BE2C (cell line): ENCODE measurements around the gene APOLD1.
"Not testable (repeated sequence)": the region's sequence is repeated elsewhere in the genome, so short reads cannot be mapped to it uniquely, and the experiment has no call there.

Experiments used
- DNase-seq: peaks from one replicate; pipeline ENCODE4 v3.0.0-alpha.2; 2020
- H3K27me3 ChIP-seq: fragments of 250-450 bp; sonication (Bioruptor Pico); 2 replicates; pipeline ENCODE4 v1.5.1; 2020; ENCODE audit warnings: mild to moderate bottlenecking
- H3K36me3 ChIP-seq: fragments of 250-450 bp; sonication (Bioruptor Pico); 2 replicates; pipeline ENCODE4 v1.5.1; 2020; ENCODE audit warnings: mild to moderate bottlenecking
- H3K4me1 ChIP-seq: fragments of 250-450 bp; sonication (Bioruptor Pico); 2 replicates; pipeline ENCODE4 v1.5.1; 2020
- H3K4me3 ChIP-seq: 2 replicates; pipeline ENCODE4 v1.5.1; 2011; ENCODE audit warnings: low read depth, low read length
- H3K9me3 ChIP-seq: fragments of 250-450 bp; sonication (Bioruptor Pico); 2 replicates; pipeline ENCODE4 v1.5.1; 2020
- TF ChIP-seq, protein P1 (sequence below): IDR thresholded peaks from 2 replicates; pipeline ENCODE4 v1.5.1; 2012; ENCODE audit warnings: mild to moderate bottlenecking, low read depth, low read length

Gene APOLD1

DNA sequence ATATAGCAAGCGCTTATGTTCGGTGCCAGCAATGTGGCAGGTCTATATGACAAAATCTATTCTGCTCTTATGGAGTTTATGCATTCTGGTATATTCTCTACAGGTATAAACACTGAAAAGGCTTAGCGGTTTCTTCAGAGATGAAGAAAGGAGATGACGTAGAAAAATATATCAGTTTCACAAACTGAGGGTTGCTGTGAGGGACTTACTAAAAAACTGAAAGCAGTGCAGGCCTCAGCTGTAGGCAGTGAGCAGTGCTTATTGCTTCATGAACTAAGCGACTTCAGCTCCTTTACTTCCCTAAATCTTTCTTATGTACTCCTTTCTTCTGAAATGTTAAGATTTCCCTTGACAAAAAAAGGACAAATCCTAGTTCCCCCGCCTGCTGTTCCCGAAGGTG lies 32.2 kb downstream of the APOLD1 start:
- no peak for DNase-seq
- no peak overlapping the region for H3K4me3 ChIP-seq
- TF ChIP-seq, protein P1, sequence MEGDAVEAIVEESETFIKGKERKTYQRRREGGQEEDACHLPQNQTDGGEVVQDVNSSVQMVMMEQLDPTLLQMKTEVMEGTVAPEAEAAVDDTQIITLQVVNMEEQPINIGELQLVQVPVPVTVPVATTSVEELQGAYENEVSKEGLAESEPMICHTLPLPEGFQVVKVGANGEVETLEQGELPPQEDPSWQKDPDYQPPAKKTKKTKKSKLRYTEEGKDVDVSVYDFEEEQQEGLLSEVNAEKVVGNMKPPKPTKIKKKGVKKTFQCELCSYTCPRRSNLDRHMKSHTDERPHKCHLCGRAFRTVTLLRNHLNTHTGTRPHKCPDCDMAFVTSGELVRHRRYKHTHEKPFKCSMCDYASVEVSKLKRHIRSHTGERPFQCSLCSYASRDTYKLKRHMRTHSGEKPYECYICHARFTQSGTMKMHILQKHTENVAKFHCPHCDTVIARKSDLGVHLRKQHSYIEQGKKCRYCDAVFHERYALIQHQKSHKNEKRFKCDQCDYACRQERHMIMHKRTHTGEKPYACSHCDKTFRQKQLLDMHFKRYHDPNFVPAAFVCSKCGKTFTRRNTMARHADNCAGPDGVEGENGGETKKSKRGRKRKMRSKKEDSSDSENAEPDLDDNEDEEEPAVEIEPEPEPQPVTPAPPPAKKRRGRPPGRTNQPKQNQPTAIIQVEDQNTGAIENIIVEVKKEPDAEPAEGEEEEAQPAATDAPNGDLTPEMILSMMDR, result no peak
- peaks cover 48% of the 10 kb centered on the region for H3K36me3 ChIP-seq
- no peaks in the 10 kb centered on the region for H3K9me3 ChIP-seq
- H3K27me3 ChIP-seq, result no peaks in the 10 kb centered on the region
- no peaks in the 10 kb centered on the region for H3K4me1 ChIP-seq

DNA sequence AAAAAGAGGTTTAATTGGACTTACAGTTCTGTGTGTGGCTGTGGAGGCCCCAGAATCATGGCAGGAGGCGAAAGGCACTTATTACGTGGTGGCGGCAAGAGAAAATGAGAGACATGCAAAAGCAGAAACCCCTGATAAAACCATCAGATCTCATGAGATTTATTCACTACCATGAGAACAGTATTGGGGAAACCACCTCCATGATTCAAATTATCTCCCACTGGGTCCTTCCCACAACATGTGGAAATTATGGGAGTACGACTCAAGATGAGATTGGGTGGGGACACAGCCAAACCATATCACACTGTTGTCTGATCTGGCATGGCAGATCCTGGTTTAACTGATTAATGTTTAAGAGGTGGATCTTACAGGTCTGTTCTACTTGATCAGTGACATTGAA lies 33.2 kb downstream of the APOLD1 start:
- Histone ChIP-seq H3K4me3 (no peak overlapping the region), H3K9me3 (no peaks in the 10 kb centered on the region), H3K36me3 (peaks cover 59% of the 10 kb centered on the region), H3K4me1 (no peaks in the 10 kb centered on the region), H3K27me3 (no peaks in the 10 kb centered on the region)
- DNase-seq, result no peak
- TF ChIP-seq, protein P1, result no peak

DNA sequence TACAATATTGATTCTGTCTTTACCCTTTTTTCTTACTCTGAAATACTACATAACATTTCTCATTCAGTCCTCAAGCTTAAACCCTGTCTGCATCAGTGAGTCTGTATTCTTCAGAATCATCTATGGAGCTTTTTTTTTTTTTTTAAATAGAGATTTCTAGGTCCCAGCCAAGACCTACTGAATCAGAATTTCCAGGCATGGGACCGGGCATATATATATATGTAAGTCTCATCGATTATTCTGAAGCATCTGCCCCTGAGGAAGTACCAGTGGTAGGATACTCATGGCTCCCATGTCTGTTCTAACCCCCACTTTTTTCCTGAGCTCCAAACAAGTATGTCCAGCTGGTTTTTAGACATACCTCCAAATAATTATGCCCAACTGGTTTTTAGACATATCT lies 33.8 kb downstream of the APOLD1 start:
- DNase-seq, result no peak
- TF ChIP-seq, protein P1, result no peak
- no peaks in the 10 kb centered on the region for H3K9me3 ChIP-seq
- H3K36me3 ChIP-seq, result peaks cover 62% of the 10 kb centered on the region
- no peaks in the 10 kb centered on the region for H3K27me3 ChIP-seq
- no peak overlapping the region for H3K4me3 ChIP-seq
- no peaks in the 10 kb centered on the region for H3K4me1 ChIP-seq

DNA sequence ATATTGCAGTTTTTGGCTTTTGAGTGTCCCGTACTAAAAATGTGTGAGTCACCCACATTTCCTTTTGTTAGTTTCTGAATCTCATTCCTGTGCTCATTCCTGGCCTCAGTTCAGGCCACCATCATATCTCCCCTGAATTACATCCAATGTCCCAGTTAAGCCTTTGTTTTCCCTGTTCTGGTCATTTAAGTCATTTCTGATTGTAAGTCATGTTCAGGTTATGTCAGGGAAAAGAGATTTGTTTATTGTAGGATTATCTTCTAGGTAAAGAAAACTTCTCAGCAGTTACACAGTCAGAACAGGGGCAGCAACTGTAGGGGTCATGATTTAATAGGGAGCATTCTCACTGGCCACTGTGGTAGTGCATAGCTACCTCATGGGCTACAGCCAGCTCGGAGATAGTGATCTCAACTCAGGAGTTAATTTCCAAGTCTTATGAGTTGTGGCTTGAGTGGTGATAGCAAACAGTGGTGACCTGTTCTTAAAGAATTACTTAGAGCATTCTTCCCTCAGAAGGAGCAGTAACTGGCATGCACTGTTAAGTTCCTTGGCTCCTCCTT lies 34.4 kb downstream of the APOLD1 start:
- no peaks in the 10 kb centered on the region for H3K4me1 ChIP-seq
- no peak overlapping the region for H3K4me3 ChIP-seq
- no peaks in the 10 kb centered on the region for H3K27me3 ChIP-seq
- no peaks in the 10 kb centered on the region for H3K9me3 ChIP-seq
- no peak for DNase-seq
- TF ChIP-seq, protein P1, result no peak
- peaks cover 63% of the 10 kb centered on the region for H3K36me3 ChIP-seq

DNA sequence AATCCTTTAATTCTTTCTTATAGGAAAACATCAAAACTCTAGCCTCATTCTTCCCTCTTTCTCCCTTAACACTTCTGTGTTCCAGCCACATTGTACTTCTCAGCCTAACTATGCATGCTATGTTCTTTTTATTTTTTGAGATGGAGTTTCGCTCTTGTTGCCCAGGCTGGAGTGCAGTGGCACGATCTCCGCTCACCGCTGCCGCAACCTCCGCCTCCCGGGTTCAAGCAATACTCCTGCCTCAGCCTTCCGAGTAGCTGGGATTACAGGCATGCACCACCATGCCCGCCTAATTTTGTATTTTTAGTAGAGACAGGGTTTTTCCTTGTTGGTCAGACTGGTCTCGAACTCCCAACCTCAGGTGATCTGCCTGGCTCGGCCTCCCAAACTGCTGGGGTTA lies 34.9 kb downstream of the APOLD1 start:
- not testable (repeated sequence) for H3K4me1 ChIP-seq, DNase-seq, H3K9me3 ChIP-seq, H3K27me3 ChIP-seq, H3K4me3 ChIP-seq
- H3K36me3 ChIP-seq, result peaks cover 63% of the 10 kb centered on the region

DNA sequence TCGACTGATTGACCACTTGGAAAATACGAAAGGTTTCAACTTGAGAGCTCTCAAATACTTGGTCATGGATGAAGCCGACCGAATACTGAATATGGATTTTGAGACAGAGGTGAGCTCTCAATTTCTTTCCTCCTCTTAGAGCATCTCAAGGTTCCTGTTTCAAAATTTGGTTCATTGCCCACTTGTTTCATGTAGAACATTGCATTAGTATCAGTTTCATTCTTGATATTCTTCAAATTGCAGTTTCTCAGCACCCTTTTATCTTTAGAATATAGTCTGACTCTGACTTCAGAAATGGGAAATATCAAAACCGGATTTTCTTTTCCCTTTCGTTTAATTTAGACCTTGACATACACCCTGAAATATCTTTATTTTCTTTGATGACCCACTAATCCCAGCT lies 36.5 kb downstream of the APOLD1 start:
- TF ChIP-seq, protein P1, result no peak
- Histone ChIP-seq H3K27me3 (no peaks in the 10 kb centered on the region), H3K4me1 (no peaks in the 10 kb centered on the region), H3K4me3 (no peak overlapping the region), H3K9me3 (no peaks in the 10 kb centered on the region), H3K36me3 (peaks cover 67% of the 10 kb centered on the region)
- DNase-seq, result no peak

DNA sequence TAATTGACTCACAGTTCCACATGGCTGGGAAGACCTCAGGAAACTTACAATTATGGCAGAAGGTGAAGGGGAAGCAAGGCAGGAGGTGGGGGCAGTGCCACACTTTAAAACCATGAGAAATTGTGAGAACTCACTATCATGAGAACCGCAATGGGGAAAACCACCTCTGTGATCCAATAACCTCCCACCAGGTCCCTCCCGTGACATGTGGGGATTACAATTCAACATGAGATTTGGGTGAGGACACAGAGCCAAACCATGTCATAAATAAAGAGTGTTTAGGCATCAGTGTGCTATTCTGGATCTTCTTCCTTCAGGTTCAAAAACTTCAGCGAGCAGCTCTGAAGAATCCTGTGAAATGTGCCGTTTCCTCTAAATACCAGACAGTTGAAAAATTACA lies 37.4 kb downstream of the APOLD1 start:
- Histone ChIP-seq H3K36me3 (peaks cover 73% of the 10 kb centered on the region), H3K4me1 (no peaks in the 10 kb centered on the region), H3K27me3 (no peaks in the 10 kb centered on the region), H3K4me3 (no peak overlapping the region), H3K9me3 (no peaks in the 10 kb centered on the region)
- TF ChIP-seq, protein P1, result no peak
- DNase-seq, result no peak
